ENCODE data around the gene TASP1.

DNA sequence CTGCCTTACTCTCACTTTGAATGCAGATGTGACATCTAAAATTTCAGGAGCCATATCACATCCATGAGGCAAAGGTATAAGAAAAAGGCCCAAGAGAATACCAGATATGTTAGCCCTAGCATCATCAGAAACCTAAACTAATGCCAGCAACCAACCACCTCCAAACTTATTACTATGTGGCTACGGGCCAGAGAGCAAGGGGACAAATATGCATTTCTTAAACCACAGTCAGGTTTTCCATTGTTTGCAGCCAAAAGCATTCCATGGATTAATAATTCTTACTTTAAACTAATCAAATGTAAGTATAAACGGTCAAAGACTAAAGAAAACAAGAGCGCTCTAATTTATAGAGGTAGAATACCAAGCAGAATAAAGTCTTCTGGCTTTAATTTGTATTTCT lies 84.7 kb downstream of the TASP1 start:
- TF ChIP-seq, protein P1, sequence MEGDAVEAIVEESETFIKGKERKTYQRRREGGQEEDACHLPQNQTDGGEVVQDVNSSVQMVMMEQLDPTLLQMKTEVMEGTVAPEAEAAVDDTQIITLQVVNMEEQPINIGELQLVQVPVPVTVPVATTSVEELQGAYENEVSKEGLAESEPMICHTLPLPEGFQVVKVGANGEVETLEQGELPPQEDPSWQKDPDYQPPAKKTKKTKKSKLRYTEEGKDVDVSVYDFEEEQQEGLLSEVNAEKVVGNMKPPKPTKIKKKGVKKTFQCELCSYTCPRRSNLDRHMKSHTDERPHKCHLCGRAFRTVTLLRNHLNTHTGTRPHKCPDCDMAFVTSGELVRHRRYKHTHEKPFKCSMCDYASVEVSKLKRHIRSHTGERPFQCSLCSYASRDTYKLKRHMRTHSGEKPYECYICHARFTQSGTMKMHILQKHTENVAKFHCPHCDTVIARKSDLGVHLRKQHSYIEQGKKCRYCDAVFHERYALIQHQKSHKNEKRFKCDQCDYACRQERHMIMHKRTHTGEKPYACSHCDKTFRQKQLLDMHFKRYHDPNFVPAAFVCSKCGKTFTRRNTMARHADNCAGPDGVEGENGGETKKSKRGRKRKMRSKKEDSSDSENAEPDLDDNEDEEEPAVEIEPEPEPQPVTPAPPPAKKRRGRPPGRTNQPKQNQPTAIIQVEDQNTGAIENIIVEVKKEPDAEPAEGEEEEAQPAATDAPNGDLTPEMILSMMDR (IDR thresholded peaks at IDR 0.05; ENCODE audit: insufficient read depth, low read length, poor library complexity, severe bottlenecking): no peak
- TF ChIP-seq EZH2phosphoT487 (conservative IDR thresholded peaks at IDR 0.05; ENCODE audit: low read length): no peak
